HL-60 (cell line): ENCODE results near the gene SCAANT1.

Experiments
- DNase-seq, 2 experiments: peaks; one replicate each; pipeline ENCODE4 v3.0.0-alpha.2; 2010 to 2020; ENCODE audit warnings: low read depth in 1 of 2, low spot score in 1 of 2
- H3K27ac ChIP-seq: fragments of 250-450 bp; sonication (Bioruptor Pico); replicated peaks from 2 replicates; pipeline ENCODE4 v1.5.1; 2020; ENCODE audit warnings: mild to moderate bottlenecking, moderate library complexity
- H3K27me3 ChIP-seq: fragments of 250-450 bp; sonication (Bioruptor Pico); 2 replicates; pipeline ENCODE4 v1.5.1; 2021; ENCODE audit warnings: mild to moderate bottlenecking, moderate library complexity; ENCODE audit not compliant: insufficient read depth, poor library complexity, severe bottlenecking
- H3K4me3 ChIP-seq: replicated peaks from 2 replicates; pipeline ENCODE4 v1.5.1; 2011; ENCODE audit warnings: mild to moderate bottlenecking, control low read depth, low read length; ENCODE audit not compliant: insufficient read depth
- GABPA ChIP-seq: IDR thresholded peaks from 2 replicates; pipeline ENCODE4 v1.6.1; 2012; ENCODE audit warnings: low read depth
- POLR2AphosphoS5 ChIP-seq: IDR thresholded peaks from 2 replicates; pipeline ENCODE4 v1.6.1; 2012; ENCODE audit warnings: low read depth
- SPI1 ChIP-seq: IDR thresholded peaks from 2 replicates; pipeline ENCODE4 v1.6.1; 2012; ENCODE audit warnings: low read depth, mild to moderate bottlenecking, borderline replicate concordance
- TF ChIP-seq, protein P1 (sequence below): IDR thresholded peaks from one replicate; pipeline ENCODE4 v1.5.1; 2011; ENCODE audit warnings: low read length, control low read depth, inconsistent platforms; ENCODE audit not compliant: insufficient read depth
- TF ChIP-seq, protein P2 (sequence below): IDR thresholded peaks from 2 replicates; pipeline ENCODE4 v1.6.1; 2012; ENCODE audit warnings: low read depth; ENCODE audit not compliant: insufficient replicate concordance

Gene SCAANT1

DNA sequence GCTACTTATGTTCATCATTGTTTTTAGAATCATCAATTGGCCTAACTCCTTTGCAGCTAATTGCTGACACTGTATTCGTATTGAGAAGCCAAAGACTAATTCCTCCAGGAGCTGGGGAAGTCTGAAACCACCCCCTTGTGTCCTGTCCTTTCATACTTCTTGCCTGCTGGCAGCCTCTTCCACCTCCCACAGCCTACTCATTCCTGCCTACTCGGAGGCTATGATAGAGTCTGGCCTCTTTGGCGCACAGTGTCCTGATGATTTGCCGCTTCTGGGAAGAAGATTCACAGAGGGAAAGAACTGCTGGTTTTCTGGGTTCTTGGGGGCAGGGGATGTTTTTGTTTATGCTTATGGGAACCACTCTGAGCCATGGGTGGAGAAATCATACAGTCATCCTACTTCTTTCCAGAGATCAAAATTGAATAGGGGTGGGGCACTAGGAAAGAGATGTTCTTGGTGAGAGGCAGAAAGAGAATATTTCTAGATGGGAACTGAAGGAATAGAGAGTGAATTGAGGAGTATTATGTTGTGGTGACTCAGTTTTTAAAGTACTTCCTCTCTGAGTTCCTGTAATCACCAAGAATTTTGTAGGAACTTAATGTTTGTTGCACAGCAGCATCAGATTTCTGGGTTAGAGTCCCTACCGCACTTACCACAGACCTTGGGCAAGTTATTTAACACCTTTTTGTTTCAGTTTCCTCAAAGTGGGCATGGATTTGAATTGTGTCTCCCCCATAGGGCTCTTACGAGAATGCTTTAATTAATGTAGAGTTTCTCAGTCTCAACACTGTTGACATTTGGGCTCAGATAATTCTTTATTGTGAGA is 22.1 kb upstream of the SCAANT1 start:
- TF ChIP-seq SPI1 (peak; percentile 85), POLR2AphosphoS5 (peak; percentile 80), GABPA (peak; percentile 79)
- TF ChIP-seq, protein P1, sequence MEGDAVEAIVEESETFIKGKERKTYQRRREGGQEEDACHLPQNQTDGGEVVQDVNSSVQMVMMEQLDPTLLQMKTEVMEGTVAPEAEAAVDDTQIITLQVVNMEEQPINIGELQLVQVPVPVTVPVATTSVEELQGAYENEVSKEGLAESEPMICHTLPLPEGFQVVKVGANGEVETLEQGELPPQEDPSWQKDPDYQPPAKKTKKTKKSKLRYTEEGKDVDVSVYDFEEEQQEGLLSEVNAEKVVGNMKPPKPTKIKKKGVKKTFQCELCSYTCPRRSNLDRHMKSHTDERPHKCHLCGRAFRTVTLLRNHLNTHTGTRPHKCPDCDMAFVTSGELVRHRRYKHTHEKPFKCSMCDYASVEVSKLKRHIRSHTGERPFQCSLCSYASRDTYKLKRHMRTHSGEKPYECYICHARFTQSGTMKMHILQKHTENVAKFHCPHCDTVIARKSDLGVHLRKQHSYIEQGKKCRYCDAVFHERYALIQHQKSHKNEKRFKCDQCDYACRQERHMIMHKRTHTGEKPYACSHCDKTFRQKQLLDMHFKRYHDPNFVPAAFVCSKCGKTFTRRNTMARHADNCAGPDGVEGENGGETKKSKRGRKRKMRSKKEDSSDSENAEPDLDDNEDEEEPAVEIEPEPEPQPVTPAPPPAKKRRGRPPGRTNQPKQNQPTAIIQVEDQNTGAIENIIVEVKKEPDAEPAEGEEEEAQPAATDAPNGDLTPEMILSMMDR = no peak
- TF ChIP-seq, protein P2, sequence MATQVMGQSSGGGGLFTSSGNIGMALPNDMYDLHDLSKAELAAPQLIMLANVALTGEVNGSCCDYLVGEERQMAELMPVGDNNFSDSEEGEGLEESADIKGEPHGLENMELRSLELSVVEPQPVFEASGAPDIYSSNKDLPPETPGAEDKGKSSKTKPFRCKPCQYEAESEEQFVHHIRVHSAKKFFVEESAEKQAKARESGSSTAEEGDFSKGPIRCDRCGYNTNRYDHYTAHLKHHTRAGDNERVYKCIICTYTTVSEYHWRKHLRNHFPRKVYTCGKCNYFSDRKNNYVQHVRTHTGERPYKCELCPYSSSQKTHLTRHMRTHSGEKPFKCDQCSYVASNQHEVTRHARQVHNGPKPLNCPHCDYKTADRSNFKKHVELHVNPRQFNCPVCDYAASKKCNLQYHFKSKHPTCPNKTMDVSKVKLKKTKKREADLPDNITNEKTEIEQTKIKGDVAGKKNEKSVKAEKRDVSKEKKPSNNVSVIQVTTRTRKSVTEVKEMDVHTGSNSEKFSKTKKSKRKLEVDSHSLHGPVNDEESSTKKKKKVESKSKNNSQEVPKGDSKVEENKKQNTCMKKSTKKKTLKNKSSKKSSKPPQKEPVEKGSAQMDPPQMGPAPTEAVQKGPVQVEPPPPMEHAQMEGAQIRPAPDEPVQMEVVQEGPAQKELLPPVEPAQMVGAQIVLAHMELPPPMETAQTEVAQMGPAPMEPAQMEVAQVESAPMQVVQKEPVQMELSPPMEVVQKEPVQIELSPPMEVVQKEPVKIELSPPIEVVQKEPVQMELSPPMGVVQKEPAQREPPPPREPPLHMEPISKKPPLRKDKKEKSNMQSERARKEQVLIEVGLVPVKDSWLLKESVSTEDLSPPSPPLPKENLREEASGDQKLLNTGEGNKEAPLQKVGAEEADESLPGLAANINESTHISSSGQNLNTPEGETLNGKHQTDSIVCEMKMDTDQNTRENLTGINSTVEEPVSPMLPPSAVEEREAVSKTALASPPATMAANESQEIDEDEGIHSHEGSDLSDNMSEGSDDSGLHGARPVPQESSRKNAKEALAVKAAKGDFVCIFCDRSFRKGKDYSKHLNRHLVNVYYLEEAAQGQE = no peak
- no peak overlapping the region for H3K4me3 ChIP-seq
- peak overlapping the region; percentile 9 for H3K27ac ChIP-seq

DNA sequence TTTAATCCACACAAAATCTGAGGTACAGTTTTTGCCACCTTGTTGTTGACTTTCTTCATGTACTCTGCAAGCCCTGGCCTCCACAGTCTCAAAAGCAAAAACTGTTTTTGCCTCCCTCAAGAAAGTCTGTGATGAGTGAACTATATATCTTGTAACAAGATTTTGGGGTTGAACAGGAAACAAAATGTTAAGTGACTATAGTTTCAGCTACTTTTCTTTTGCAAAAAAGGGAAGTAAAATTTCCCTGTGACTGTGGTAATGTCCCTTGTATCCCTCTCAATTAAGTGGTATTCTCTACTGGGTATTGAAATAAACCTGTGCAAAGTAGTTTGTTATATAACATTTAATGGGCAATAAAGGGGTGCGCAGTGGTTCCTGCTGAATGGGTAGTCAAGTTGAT is 21.3 kb upstream of the SCAANT1 start:
- Histone ChIP-seq H3K27ac (peak overlapping the region; percentile 25), H3K27me3 (no peaks in the 10 kb centered on the region), H3K4me3 (no peak overlapping the region)
- TF ChIP-seq, protein P2 = no peak
- no peak for TF ChIP-seq SPI1
- DNase-seq = peak in 1 of 2 experiments; percentile 28

More for the DNA sequence above, 22.1 kb upstream of the SCAANT1 start:
- DNase-seq = peak; percentile 76 to 81
- H3K27me3 ChIP-seq = no peaks in the 10 kb centered on the region

DNA sequence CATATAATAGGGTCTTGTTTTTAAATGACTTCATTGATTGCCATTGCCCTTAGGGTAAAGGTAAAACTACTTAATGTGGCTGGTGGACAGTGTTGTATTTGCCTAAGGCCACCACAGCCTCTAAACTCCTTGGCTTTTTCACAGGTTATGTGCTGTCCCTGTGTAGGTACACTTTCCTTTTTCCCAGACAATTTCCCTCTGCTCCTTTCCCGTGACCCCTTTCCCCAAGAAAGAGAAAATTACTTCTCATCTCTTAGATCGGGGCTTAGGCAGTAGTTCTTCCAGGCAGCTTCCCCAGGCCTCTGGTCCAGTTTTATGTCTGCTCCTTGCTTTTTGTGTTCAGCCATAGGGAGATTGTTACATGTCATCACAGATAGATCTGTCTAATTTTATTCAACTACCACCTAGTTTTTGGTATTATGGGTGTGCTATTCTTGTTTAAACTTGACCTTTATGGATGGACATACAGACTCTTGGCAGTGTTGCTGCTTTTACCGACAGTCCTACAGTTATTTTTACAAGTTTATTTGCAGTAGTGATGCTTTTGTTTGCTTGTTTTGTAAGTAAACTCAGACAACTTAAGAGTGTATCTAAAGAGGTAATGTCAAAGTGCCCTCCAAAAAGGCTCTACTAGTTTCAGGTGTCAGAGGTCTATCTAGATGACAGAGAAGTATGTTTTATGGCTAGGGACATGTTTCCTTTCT is 20.5 kb upstream of the SCAANT1 start:
- DNase-seq = no peak
- TF ChIP-seq, protein P2 = no peak
- TF ChIP-seq GABPA = no peak
- no peak for TF ChIP-seq SPI1
- TF ChIP-seq POLR2AphosphoS5 = no peak
- TF ChIP-seq, protein P1 = no peak
- Histone ChIP-seq H3K27me3 (no peaks in the 10 kb centered on the region), H3K27ac (peak overlapping the region; percentile 25), H3K4me3 (no peak overlapping the region)
